ENCODE data around the gene OXSR1.

DNA sequence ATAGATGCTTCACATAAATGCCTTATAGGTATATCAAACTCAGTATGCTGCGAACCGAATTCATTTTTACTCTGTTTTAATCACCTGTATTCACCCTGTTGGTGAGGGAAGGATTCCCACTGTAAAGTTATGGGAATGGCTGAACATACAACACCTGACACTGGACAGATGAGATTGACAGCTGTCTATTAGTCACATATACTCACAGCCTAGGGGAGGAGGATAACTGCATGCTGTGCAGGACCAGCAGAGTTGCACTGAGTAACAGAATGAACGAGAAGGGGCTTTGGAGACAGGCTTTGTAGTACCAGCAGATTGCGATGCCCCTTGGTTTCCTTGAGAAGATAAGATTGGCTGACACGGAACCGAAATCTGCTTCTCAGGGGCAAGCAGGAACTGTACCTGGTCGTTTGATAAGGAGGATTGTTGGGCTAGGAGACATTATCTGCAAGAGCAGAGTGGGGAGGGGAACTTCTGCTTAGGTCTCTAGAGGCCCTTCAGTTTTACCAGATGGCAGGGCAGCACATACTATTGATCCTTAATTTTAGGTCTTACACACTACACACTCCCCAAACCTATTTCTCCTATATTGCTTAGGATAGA, 56.8 kb downstream of the OXSR1 start:
- TF ChIP-seq, protein P1, sequence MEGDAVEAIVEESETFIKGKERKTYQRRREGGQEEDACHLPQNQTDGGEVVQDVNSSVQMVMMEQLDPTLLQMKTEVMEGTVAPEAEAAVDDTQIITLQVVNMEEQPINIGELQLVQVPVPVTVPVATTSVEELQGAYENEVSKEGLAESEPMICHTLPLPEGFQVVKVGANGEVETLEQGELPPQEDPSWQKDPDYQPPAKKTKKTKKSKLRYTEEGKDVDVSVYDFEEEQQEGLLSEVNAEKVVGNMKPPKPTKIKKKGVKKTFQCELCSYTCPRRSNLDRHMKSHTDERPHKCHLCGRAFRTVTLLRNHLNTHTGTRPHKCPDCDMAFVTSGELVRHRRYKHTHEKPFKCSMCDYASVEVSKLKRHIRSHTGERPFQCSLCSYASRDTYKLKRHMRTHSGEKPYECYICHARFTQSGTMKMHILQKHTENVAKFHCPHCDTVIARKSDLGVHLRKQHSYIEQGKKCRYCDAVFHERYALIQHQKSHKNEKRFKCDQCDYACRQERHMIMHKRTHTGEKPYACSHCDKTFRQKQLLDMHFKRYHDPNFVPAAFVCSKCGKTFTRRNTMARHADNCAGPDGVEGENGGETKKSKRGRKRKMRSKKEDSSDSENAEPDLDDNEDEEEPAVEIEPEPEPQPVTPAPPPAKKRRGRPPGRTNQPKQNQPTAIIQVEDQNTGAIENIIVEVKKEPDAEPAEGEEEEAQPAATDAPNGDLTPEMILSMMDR (IDR thresholded peaks at IDR 0.05; ENCODE audit: low read depth, low read length), result no peak
- no peak for TF ChIP-seq POLR2A (IDR thresholded peaks at IDR 0.05; ENCODE audit: extremely low read depth, insufficient read length)
